ENCODE measurements around the gene TRMT10A.

TRMT10A gene, protein sequence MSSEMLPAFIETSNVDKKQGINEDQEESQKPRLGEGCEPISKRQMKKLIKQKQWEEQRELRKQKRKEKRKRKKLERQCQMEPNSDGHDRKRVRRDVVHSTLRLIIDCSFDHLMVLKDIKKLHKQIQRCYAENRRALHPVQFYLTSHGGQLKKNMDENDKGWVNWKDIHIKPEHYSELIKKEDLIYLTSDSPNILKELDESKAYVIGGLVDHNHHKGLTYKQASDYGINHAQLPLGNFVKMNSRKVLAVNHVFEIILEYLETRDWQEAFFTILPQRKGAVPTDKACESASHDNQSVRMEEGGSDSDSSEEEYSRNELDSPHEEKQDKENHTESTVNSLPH
- 2.9 to 4.5 (median 3.4) reads per million in 3 donors for total RNA-seq

DNA sequence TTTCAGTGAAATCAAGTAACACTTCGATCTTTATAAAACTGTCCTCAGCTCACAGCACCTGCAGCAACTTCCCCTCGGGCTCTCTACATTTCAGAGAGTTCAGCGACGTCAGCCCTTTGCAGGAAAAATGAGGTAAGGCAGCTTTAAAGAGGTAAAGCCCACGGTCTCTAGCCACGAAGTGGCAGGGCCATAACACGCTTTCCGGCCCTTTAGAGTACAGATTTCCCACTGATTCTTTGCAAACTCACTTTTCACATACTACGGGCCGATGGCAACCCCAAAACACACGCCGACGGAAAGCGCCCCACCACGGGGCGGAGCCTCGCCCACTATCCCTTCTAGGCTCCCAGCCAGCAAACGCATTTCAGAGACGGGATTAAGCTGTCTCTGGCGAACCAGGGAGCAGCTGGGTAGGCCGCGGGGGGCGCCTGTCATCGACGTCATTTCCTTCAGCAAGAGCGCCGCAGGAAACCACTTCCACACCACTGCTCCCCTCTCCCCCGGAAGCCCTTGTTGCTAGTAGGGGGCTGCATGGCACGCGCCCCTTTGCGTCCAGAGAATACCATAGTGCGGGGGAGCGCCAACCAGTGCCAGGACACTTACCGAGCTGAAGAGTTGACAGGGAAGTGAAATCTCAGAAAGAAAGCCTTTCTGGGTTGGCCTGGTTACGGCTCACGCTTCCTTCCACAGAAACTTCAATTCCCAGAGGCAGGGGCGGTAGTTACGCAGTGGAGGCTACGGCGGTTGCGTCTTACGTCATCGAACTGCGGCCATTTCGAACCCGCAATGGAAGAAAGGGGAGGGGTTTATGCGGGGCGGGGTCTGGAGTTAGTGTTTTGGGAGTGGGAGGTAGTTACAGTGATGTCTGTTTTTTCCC, at the start of gene TRMT10A:
TSS of gene TRMT10A (minus strand) at position 730 of the 877 bp plus-strand sequence. CDS start 4,701 bp downstream, outside the sequence.
- peak within 1 kb of the TSS; percentile 74 for H3K4me3 ChIP-seq (ENCODE audit: insufficient read depth, low read depth, low read length, poor library complexity, severe bottlenecking)

DNA sequence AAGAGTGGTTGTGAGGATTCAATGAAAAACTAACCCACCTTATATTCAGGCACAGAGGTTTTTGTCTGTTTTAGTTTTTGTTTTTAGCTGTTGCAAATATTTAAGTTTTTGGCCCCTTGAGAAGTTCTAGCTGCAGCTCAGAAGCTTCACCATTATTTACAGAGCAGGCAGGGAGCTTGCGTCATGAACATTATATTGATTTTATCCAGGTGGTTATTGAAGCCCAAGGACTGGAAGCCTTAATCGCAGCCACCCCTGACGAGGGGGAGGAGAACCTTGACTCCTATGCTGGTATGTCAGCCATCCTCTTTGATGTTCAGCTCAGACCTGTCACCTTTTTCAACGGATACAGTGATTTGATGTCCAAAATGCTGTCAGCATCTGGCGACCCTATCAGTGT, 48.9 kb upstream of the TRMT10A start:
- Histone ChIP-seq H3K36me3 (ENCODE audit: control insufficient read depth, insufficient read depth, low read length) (no peaks in the 10 kb centered on the region), H3K4me3 (ENCODE audit: insufficient read depth, low read depth, low read length, poor library complexity, severe bottlenecking) (no peak overlapping the region), H3K27ac (ENCODE audit: insufficient read depth, low read length, poor library complexity, severe bottlenecking) (no peak overlapping the region), H3K27me3 (replicated peaks; ENCODE audit: control insufficient read depth, insufficient read depth, low read length, poor library complexity, severe bottlenecking) (no peaks in the 10 kb centered on the region), H3K4me1 (ENCODE audit: control insufficient read depth, insufficient read depth, low read length, poor library complexity, severe bottlenecking) (no peaks in the 10 kb centered on the region), H3K9me3 (ENCODE audit: control insufficient read depth, low read length) (no peaks in the 10 kb centered on the region)
- no peak for DNase-seq

More for the DNA sequence above, at the start of gene TRMT10A:
- Histone ChIP-seq H3K27ac (ENCODE audit: insufficient read depth, low read length, poor library complexity, severe bottlenecking) (peak within 1 kb of the TSS; percentile 95), H3K4me1 (ENCODE audit: control insufficient read depth, insufficient read depth, low read length, poor library complexity, severe bottlenecking) (peaks cover 5% of the 10 kb centered on the region), H3K9me3 (ENCODE audit: control insufficient read depth, low read length) (no peaks in the 10 kb centered on the region), H3K36me3 (ENCODE audit: control insufficient read depth, insufficient read depth, low read length) (no peaks in the 10 kb centered on the region), H3K27me3 (replicated peaks; ENCODE audit: control insufficient read depth, insufficient read depth, low read length, poor library complexity, severe bottlenecking) (no peaks in the 10 kb centered on the region)
- peak; percentile 87 to 92 (median 92) for DNase-seq

DNA sequence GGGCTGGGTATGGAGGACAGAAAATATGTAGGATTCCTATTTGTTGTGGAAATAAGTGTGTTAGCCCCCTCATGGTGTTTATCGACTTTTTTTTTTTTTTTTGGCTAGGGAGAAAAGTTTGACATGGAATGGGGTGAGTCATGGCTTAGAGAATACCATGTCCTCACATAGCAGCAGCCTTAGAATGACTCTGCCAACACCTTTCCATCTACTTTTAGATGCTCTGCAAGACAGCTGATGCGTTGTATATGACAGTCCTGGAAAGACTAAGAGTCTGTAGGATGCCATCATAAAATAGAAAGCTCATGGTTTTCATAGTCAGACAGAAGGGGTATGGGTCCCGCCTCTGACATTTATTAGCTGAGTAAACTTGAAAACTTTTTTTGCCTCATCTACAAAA, 48.4 kb upstream of the TRMT10A start:
- Histone ChIP-seq H3K27ac (ENCODE audit: insufficient read depth, low read length, poor library complexity, severe bottlenecking) (no peak overlapping the region), H3K9me3 (ENCODE audit: control insufficient read depth, low read length) (no peaks in the 10 kb centered on the region), H3K4me1 (ENCODE audit: control insufficient read depth, insufficient read depth, low read length, poor library complexity, severe bottlenecking) (no peaks in the 10 kb centered on the region), H3K27me3 (replicated peaks; ENCODE audit: control insufficient read depth, insufficient read depth, low read length, poor library complexity, severe bottlenecking) (no peaks in the 10 kb centered on the region), H3K4me3 (ENCODE audit: insufficient read depth, low read depth, low read length, poor library complexity, severe bottlenecking) (no peak overlapping the region), H3K36me3 (ENCODE audit: control insufficient read depth, insufficient read depth, low read length) (no peaks in the 10 kb centered on the region)
- DNase-seq, result no peak

DNA sequence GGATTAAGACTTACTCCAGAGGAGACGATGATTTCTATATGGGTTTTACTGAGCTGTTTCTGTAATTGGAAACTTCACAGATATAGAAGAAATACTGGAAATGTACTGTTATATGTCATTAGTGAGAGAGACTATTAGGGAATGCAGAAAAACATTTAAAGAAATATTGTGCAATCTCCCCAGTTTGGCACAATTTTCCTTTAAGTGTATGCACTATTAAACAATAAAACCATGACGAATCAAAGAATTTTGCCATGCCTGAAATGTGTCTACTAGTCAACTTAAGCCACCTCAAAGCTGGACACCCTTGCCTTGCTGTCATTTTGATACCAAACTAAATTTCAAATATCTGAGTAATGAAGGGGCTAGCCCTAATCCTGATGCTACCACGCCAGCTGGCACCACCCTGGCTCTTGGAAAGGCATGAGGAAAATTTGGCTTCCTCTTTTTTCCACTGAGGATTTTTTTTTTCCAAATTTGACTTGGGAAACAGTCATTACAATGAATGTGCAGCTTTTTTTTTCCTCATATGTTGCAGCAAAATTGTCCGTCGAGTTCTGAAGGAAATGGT, 46.9 kb upstream of the TRMT10A start:
- H3K4me1 ChIP-seq (ENCODE audit: control insufficient read depth, insufficient read depth, low read length, poor library complexity, severe bottlenecking), result no peaks in the 10 kb centered on the region
- no peaks in the 10 kb centered on the region for H3K9me3 ChIP-seq (ENCODE audit: control insufficient read depth, low read length)
- H3K27ac ChIP-seq (ENCODE audit: insufficient read depth, low read length, poor library complexity, severe bottlenecking), result no peak overlapping the region
- no peak for DNase-seq
- H3K4me3 ChIP-seq (ENCODE audit: insufficient read depth, low read depth, low read length, poor library complexity, severe bottlenecking), result no peak overlapping the region
- no peaks in the 10 kb centered on the region for H3K27me3 ChIP-seq (replicated peaks; ENCODE audit: control insufficient read depth, insufficient read depth, low read length, poor library complexity, severe bottlenecking)
- no peaks in the 10 kb centered on the region for H3K36me3 ChIP-seq (ENCODE audit: control insufficient read depth, insufficient read depth, low read length)

DNA sequence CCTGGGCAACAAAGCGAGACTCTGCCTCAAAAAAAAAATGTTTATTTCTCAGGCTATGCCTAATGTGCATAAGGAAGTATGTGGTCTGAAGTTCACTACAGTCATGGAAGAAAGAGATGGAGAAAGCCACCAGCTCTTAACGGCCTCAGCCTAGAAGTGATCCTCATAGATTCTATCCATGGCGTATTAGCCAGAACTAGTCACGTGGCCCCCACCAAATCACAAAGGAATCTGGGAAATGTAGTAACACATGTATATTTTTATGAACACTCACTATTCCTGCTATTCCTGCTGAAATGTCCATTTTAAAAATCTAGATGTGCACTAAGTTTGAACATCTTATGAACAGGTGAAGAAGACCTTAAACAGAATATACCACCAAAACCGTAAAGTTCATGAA, 44.6 kb upstream of the TRMT10A start:
- H3K27ac ChIP-seq (ENCODE audit: insufficient read depth, low read length, poor library complexity, severe bottlenecking), result no peak overlapping the region
- H3K4me3 ChIP-seq (ENCODE audit: insufficient read depth, low read depth, low read length, poor library complexity, severe bottlenecking), result no peak overlapping the region
- no peaks in the 10 kb centered on the region for H3K4me1 ChIP-seq (ENCODE audit: control insufficient read depth, insufficient read depth, low read length, poor library complexity, severe bottlenecking)
- H3K36me3 ChIP-seq (ENCODE audit: control insufficient read depth, insufficient read depth, low read length), result no peaks in the 10 kb centered on the region
- no peaks in the 10 kb centered on the region for H3K27me3 ChIP-seq (replicated peaks; ENCODE audit: control insufficient read depth, insufficient read depth, low read length, poor library complexity, severe bottlenecking)
- DNase-seq, result no peak
- no peaks in the 10 kb centered on the region for H3K9me3 ChIP-seq (ENCODE audit: control insufficient read depth, low read length)

DNA sequence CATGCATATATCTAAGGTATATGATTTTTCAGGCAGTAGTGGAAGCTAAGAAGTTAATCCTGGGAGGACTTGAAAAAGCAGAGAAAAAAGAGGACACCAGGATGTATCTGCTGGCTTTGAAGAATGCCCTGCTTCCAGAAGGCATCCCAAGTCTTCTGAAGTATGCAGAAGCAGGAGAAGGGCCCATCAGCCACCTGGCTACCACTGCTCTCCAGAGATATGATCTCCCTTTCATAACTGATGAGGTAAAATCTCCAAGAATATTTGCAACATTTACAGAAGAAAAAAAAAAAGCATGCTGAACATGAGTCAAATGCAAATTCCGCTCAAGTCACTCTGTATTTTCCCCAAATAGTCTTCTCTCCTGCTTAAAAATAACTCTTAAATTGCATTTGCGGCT, 42.9 kb upstream of the TRMT10A start:
- no peaks in the 10 kb centered on the region for H3K36me3 ChIP-seq (ENCODE audit: control insufficient read depth, insufficient read depth, low read length)
- H3K9me3 ChIP-seq (ENCODE audit: control insufficient read depth, low read length), result no peaks in the 10 kb centered on the region

DNA sequence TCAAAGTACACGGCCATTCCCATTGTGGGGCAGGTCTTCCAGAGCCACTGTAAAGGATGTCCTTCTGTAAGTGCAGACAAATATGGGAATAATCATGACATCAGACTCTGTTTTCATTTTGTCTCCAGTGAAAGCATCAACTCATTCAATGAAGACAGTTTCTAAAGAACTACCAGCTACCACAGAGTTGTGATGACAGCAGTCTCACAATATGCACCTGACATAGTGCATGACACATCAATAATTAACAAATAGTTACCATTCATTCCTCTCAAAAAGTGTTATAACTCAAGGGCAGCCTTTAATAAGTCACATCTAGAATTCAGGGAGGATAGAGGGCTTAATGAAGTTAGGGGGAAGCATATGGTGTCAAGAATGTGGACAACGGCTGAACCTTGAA, 31.0 kb upstream of the TRMT10A start:
- Histone ChIP-seq H3K4me3 (ENCODE audit: insufficient read depth, low read depth, low read length, poor library complexity, severe bottlenecking) (no peak overlapping the region), H3K9me3 (ENCODE audit: control insufficient read depth, low read length) (no peaks in the 10 kb centered on the region), H3K27ac (ENCODE audit: insufficient read depth, low read length, poor library complexity, severe bottlenecking) (no peak overlapping the region), H3K36me3 (ENCODE audit: control insufficient read depth, insufficient read depth, low read length) (no peaks in the 10 kb centered on the region), H3K4me1 (ENCODE audit: control insufficient read depth, insufficient read depth, low read length, poor library complexity, severe bottlenecking) (no peaks in the 10 kb centered on the region), H3K27me3 (replicated peaks; ENCODE audit: control insufficient read depth, insufficient read depth, low read length, poor library complexity, severe bottlenecking) (no peaks in the 10 kb centered on the region)
- no peak for DNase-seq

More for the DNA sequence above, 42.9 kb upstream of the TRMT10A start:
- Histone ChIP-seq H3K4me1 (ENCODE audit: control insufficient read depth, insufficient read depth, low read length, poor library complexity, severe bottlenecking) (no peaks in the 10 kb centered on the region), H3K4me3 (ENCODE audit: insufficient read depth, low read depth, low read length, poor library complexity, severe bottlenecking) (no peak overlapping the region), H3K27me3 (replicated peaks; ENCODE audit: control insufficient read depth, insufficient read depth, low read length, poor library complexity, severe bottlenecking) (no peaks in the 10 kb centered on the region), H3K27ac (ENCODE audit: insufficient read depth, low read length, poor library complexity, severe bottlenecking) (no peak overlapping the region)
- no peak for DNase-seq

DNA sequence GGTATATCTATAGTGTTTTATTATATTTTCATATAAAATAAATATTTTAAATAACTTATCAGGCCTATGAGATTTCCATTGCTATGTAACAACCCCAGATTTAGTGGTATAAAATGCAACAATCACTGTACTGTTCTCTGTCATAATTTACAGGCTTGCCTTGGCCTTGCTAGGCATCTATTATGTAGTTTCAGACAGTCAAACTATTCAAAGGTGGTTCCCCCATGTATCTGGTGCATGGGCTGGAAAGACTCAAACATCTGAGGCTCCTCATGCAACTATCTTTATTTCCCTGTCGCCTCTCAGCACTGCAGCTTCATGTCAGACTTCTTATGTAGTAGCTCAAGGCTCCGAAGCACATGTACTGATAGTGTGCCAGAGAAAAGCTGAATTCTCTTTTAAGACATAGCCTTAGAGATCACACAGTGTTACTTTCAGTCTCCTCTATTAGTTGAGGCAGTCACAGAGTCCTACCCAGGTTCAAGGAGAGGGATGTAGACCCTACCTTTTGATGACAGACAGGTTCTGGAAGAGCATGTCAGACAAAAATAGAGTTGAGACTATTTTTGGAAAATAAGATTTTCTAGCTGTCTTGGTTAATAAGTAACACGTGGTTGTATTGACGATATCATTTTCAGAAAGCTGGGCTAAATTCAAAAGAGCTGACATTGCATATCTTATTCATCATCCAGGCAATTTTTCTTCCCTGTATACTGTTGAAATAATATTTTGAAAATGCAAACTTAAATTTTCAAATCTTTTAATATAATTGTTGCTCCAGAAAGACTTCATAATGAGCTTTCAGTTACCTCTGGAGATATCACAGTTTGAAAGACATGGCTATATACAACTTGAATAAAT, 30.2 kb upstream of the TRMT10A start:
- Histone ChIP-seq H3K9me3 (ENCODE audit: control insufficient read depth, low read length) (no peaks in the 10 kb centered on the region), H3K4me1 (ENCODE audit: control insufficient read depth, insufficient read depth, low read length, poor library complexity, severe bottlenecking) (no peaks in the 10 kb centered on the region), H3K4me3 (ENCODE audit: insufficient read depth, low read depth, low read length, poor library complexity, severe bottlenecking) (no peak overlapping the region), H3K27me3 (replicated peaks; ENCODE audit: control insufficient read depth, insufficient read depth, low read length, poor library complexity, severe bottlenecking) (no peaks in the 10 kb centered on the region), H3K27ac (ENCODE audit: insufficient read depth, low read length, poor library complexity, severe bottlenecking) (no peak overlapping the region), H3K36me3 (ENCODE audit: control insufficient read depth, insufficient read depth, low read length) (no peaks in the 10 kb centered on the region)
- DNase-seq, result no peak

DNA sequence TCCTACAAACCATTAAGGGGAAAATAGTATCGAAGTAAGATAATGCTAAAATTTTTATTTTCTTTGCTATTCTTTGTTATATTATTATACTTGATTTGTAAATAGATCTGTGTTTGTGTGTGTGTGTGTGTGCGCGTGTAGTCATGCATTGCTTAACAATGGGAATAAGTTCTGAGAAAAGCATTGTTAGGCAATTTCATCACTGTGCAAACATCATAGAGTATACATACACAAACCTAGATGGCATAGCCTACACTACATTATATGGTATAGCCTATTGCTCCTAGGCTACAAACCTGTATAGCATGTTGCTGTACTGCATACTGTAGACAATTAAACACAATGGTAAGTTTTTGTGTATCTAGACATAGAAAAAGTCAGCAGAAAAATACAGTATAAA, 27.9 kb upstream of the TRMT10A start:
- no peak for DNase-seq
- Histone ChIP-seq H3K36me3 (ENCODE audit: control insufficient read depth, insufficient read depth, low read length) (no peaks in the 10 kb centered on the region), H3K4me3 (ENCODE audit: insufficient read depth, low read depth, low read length, poor library complexity, severe bottlenecking) (no peak overlapping the region), H3K4me1 (ENCODE audit: control insufficient read depth, insufficient read depth, low read length, poor library complexity, severe bottlenecking) (no peaks in the 10 kb centered on the region), H3K27ac (ENCODE audit: insufficient read depth, low read length, poor library complexity, severe bottlenecking) (no peak overlapping the region), H3K27me3 (replicated peaks; ENCODE audit: control insufficient read depth, insufficient read depth, low read length, poor library complexity, severe bottlenecking) (no peaks in the 10 kb centered on the region), H3K9me3 (ENCODE audit: control insufficient read depth, low read length) (no peaks in the 10 kb centered on the region)
